WI38 (cell line): ENCODE data around the gene CABP7.

Source experiments
- H3K4me3 ChIP-seq: 2 replicates; pipeline ENCODE4 v1.5.1; 2011; ENCODE audit warnings: low read depth, mild to moderate bottlenecking, control low read depth, low read length
- TF ChIP-seq, protein P1 (sequence below): IDR thresholded peaks from 2 replicates; pipeline ENCODE4 v1.5.1; 2012; ENCODE audit warnings: low read depth, mild to moderate bottlenecking, control low read depth, low read length

Gene CABP7

DNA sequence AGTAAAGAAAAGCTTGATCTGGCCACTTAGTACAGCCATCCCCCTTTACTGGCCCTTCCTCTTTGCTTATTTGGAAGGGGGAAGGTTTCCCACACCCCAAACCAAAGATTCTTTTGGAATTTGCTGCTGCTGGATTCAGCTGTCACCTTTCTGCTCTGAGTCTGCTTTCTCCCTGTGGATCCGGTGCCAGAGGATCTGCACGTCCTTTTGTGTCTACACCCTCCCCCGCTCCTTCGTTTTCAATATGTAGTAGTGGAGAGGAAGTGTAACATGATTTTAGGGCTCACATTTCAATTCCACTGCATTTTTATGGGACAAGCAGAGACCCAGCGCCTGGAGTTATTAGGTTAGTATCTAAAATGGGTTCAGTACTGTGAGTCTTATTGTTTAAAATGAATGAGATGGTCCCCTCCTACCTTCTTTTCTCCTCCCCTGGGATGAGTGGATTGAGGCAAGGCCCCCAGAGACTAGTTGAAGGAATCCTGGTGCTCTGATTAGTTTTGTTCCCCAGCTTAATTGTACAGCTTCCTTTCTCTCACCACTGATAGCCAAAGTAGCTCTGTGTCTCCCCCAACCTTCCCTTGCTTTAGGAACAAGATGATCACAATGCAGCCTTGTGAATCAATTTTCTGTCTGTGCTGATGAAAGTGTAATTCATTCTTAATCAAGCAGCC, 30.5 kb upstream of the CABP7 start:
- no peak overlapping the region for H3K4me3 ChIP-seq
- TF ChIP-seq, protein P1, sequence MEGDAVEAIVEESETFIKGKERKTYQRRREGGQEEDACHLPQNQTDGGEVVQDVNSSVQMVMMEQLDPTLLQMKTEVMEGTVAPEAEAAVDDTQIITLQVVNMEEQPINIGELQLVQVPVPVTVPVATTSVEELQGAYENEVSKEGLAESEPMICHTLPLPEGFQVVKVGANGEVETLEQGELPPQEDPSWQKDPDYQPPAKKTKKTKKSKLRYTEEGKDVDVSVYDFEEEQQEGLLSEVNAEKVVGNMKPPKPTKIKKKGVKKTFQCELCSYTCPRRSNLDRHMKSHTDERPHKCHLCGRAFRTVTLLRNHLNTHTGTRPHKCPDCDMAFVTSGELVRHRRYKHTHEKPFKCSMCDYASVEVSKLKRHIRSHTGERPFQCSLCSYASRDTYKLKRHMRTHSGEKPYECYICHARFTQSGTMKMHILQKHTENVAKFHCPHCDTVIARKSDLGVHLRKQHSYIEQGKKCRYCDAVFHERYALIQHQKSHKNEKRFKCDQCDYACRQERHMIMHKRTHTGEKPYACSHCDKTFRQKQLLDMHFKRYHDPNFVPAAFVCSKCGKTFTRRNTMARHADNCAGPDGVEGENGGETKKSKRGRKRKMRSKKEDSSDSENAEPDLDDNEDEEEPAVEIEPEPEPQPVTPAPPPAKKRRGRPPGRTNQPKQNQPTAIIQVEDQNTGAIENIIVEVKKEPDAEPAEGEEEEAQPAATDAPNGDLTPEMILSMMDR = no peak

DNA sequence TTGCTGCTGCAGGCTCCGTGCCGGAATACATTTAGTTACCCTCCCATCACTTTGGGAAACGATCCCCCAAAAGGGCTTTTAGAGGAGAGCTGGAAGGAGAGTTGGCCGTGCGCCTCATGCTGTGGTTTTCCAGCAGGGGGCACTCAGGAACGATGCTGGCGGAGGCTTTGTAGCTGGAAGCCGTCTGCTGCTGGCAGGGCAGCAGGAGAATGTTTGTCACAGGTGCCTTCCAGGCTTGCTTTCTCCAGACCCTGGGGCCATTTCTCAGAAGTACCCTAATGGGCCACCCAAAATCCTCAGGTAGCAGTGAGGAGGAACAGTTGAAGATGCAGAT, 30.0 kb upstream of the CABP7 start:
- TF ChIP-seq, protein P1 = peak; percentile 71
- no peak overlapping the region for H3K4me3 ChIP-seq

DNA sequence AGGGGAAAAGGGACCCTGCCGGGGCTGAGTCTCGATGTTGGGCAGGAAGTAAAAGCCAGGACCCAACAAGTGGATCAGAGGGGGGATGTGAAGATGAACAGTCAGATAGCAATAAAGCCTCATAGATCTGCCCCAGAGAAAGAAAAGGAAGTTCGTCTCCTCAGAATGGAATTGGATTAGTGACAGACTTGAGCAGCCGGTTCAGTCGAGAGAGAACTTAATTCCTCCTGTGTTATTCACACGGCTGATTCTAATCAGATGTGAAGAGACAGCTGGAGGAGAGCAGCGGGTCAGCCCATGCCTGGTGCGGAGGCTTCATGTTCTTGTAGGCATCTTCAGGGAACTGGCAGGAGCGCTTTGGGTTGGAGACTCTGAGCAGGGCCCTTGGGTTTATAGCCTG, 29.3 kb upstream of the CABP7 start:
- TF ChIP-seq, protein P1 = no peak
- no peak overlapping the region for H3K4me3 ChIP-seq

DNA sequence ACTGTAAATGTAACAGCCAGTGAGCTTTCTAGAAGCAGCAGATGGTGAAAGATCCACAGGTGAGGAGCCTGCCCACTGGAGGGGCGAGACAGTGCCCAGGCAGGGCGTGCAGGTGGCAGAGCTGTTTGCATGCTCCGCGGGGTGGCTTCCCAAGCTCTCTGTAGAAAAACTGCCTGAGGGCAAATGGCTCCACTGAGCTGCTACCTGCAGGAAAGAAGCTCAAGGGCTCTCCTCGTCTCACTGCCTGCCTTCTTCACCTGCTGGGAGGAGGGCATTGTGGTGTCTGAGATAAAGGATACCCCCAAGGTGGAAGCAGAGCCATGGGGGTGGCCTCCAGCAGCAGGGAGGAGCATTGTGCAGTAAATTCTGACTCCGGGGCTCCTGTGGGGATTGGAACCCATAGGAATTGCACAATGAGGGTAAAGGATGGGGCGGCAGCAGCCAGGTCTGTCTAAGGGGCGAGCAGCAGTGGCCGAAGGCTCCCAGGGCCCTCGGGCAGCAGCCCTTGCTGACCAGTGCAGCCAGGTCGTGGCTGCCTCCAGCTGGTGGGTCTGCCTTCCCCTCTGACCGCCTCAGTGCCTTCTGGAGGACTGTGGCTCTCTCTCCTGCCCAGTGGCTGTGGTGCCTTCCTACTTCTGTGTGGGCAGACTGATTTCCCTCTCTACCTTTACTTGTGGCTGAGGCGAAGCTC, 28.0 kb upstream of the CABP7 start:
- H3K4me3 ChIP-seq = no peak overlapping the region
- TF ChIP-seq, protein P1 = no peak

DNA sequence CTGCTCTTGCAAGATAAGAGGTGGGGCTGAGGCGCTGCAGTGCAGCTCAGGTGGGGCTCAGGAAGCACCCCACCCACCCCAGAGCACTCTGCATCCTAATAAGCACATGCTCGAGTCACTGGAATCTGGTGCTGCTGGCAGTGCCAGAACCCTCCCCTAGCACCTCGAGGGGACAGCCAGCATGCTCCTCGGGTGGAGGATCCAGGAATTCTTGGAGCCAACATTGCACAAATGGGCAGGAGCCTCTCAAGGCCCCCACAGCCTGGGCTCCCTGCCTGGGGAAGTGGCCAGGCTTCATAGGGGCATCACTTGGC, 27.5 kb upstream of the CABP7 start:
- TF ChIP-seq, protein P1 = no peak
- no peak overlapping the region for H3K4me3 ChIP-seq

DNA sequence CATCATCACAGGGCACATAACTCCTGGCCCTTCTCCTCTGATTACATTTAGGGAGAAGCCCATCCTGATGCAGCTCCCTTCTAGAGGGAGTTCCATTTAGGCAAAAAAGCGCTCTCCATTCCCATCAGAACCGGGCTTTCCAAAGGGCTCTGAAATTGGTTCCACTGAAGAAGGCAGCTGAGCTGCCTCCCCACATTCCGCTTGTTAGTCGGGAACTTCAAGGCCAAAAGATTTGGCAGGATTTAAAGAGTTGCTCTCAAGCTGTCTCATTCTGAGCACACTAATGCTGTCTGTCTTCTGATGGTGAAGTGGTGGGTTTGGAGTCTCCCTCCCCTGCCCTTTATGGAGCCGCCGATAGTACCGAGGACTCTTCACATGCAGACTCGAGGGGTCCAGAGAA, 26.6 kb upstream of the CABP7 start:
- no peak overlapping the region for H3K4me3 ChIP-seq
- TF ChIP-seq, protein P1 = no peak

DNA sequence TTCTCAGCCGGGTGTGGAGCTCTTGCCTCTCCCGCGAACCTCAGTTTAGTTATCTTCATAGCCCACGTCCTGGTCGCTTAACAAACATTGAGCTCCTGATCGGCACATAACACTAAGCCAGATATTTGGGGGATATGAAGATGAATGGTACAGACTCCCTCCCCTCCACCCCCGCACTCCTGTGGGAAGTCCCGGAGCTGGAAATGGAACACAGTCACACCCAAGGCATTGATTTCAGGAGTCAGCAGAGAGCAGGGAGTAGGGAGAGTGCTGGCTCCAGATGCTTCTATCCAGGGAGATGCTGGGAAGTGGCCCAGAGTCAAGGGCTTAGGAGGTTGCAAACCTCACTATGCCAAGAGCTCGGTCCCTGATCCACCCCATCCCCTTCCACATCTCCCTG, 26.1 kb upstream of the CABP7 start:
- TF ChIP-seq, protein P1 = no peak
- no peak overlapping the region for H3K4me3 ChIP-seq
